Activated T-cell treated with anti-CD3 and anti-CD28 coated beads, Interleukin-2, amount 50 U/mL, for 48 hours (primary cell): ENCODE data around the gene OR1K1.
"Not testable (repeated sequence)": the region's sequence is repeated elsewhere in the genome, so short reads cannot be mapped to it uniquely, and the experiment has no call there.

Experiments used
- DNase-seq, 2 experiments: peaks; one replicate each; pipeline ENCODE4 v3.0.0-alpha.2; 2020

The OR1K1 gene

GRCh38 chr9:122814545-122814944 lies 14.6 kb downstream of the OR1K1 start:
- DNase-seq, result no peak

- DNase-seq, result no peak
Observed at GRCh38 chr9:122815544-122815943, 15.6 kb downstream of the OR1K1 start.

- peak; percentile 41 to 57 for DNase-seq
Observed at GRCh38 chr9:122816163-122816867, 16.4 kb downstream of the OR1K1 start.

GRCh38 chr9:122819326-122819725 lies 19.4 kb downstream of the OR1K1 start:
- no peak for DNase-seq

- peak in 1 of 2 experiments; percentile 6 for DNase-seq
Observed at GRCh38 chr9:122819791-122820489, 20.0 kb downstream of the OR1K1 start.

- DNase-seq, result peak in 1 of 2 experiments; percentile 10
Observed at GRCh38 chr9:122820490-122820845, 20.5 kb downstream of the OR1K1 start.

- peak in 1 of 2 experiments; percentile 8 for DNase-seq
Observed at GRCh38 chr9:122821278-122821943, 21.5 kb downstream of the OR1K1 start.

- no peak for DNase-seq
Observed at GRCh38 chr9:122822056-122822455, 22.1 kb downstream of the OR1K1 start.

- DNase-seq, result peak in 1 of 2 experiments; percentile 7
Observed at GRCh38 chr9:122822938-122823337, 23.0 kb downstream of the OR1K1 start.

GRCh38 chr9:122827761-122828093 lies 27.8 kb downstream of the OR1K1 start:
- DNase-seq, result no peak

GRCh38 chr9:122828965-122829284 lies 29.0 kb downstream of the OR1K1 start:
- DNase-seq, result not testable (repeated sequence)

GRCh38 chr9:122832194-122832593 lies 32.3 kb downstream of the OR1K1 start:
- no peak for DNase-seq

- peak; percentile 40 to 47 for DNase-seq
Observed at GRCh38 chr9:122835313-122835731, 35.4 kb downstream of the OR1K1 start.

- DNase-seq, result no peak
Observed at GRCh38 chr9:122837266-122837850, 37.4 kb downstream of the OR1K1 start.

GRCh38 chr9:122838441-122838840 lies 38.5 kb downstream of the OR1K1 start:
- DNase-seq, result not testable (repeated sequence)

- DNase-seq, result no peak
Observed at GRCh38 chr9:122841501-122841900, 41.6 kb downstream of the OR1K1 start.

GRCh38 chr9:122844137-122844536 lies 44.2 kb downstream of the OR1K1 start:
- DNase-seq, result no peak

GRCh38 chr9:122845116-122845515 lies 45.2 kb downstream of the OR1K1 start:
- no peak for DNase-seq

- no peak for DNase-seq
Observed at GRCh38 chr9:122846371-122846940, 46.5 kb downstream of the OR1K1 start.

GRCh38 chr9:122848256-122848943 lies 48.5 kb downstream of the OR1K1 start:
- no peak for DNase-seq
